DND-41 (cell line): ENCODE data around the gene MAP1LC3C.

Source experiments
- ATAC-seq: fragments of 200-7000 bp; cut with Tn5 transposase; 3 replicates; pipeline ENCODE4 v1.9.1; 2021; ENCODE audit warnings: low read depth; ENCODE audit not compliant: insufficient read depth
- DNase-seq: peaks from one replicate; pipeline ENCODE4 v3.0.0-alpha.2; 2020
- H2AFZ ChIP-seq: 2 replicates; pipeline ENCODE4 v1.6.0; 2012; ENCODE audit warnings: low read depth, low read length
- H3K27ac ChIP-seq: 2 replicates; pipeline ENCODE4 v1.5.1; 2012; ENCODE audit warnings: low read length, inconsistent platforms
- H3K27me3 ChIP-seq: fragments of 200-600 bp; sonication (generic); 2 replicates; pipeline ENCODE4 v1.6.0; 2012; ENCODE audit warnings: low read length, mild to moderate bottlenecking, inconsistent platforms; ENCODE audit not compliant: insufficient read depth, poor library complexity
- H3K36me3 ChIP-seq: 2 replicates; pipeline ENCODE4 v1.5.1; 2012; ENCODE audit warnings: low read length, inconsistent platforms; ENCODE audit not compliant: insufficient read depth
- H3K4me1 ChIP-seq: 2 replicates; pipeline ENCODE4 v1.5.1; 2012; ENCODE audit warnings: mild to moderate bottlenecking, low read length; ENCODE audit not compliant: insufficient read depth
- H3K4me2 ChIP-seq: 2 replicates; pipeline ENCODE4 v1.6.0; 2012; ENCODE audit warnings: mild to moderate bottlenecking, moderate library complexity, low read length, inconsistent platforms; ENCODE audit not compliant: insufficient read depth
- H3K4me3 ChIP-seq, 2 experiments: fragments of 200-600 bp in 1 of 2; shearing (Covaris generic) in 1 of 2; 2 replicates each; pipeline ENCODE4 v1.5.1; 2012 to 2016; ENCODE audit warnings: inconsistent platforms in 2 of 2, low read length in 2 of 2, mild to moderate bottlenecking in 2 of 2, low read depth in 1 of 2, moderate library complexity in 1 of 2
- H3K79me2 ChIP-seq: 2 replicates; pipeline ENCODE4 v1.6.0; 2012; ENCODE audit warnings: low read length, inconsistent platforms; ENCODE audit not compliant: insufficient read depth
- H3K9ac ChIP-seq: 2 replicates; pipeline ENCODE4 v1.6.0; 2012; ENCODE audit warnings: low read depth, mild to moderate bottlenecking, inconsistent platforms, low read length, moderate library complexity
- H3K9me3 ChIP-seq: 2 replicates; pipeline ENCODE4 v1.5.1; 2012; ENCODE audit warnings: low read length, moderate library complexity, mild to moderate bottlenecking, inconsistent platforms; ENCODE audit not compliant: insufficient read depth, severe bottlenecking
- H4K20me1 ChIP-seq: 2 replicates; pipeline ENCODE4 v1.6.0; 2012; ENCODE audit warnings: low read length; ENCODE audit not compliant: insufficient read depth
- EZH2 ChIP-seq: IDR thresholded peaks from 3 replicates; pipeline ENCODE4 v1.6.1; 2012; ENCODE audit warnings: borderline replicate concordance, low read depth, mild to moderate bottlenecking, moderate library complexity, low read length, inconsistent platforms; ENCODE audit not compliant: severe bottlenecking
- TF ChIP-seq, protein P1 (sequence below): IDR thresholded peaks from 2 replicates; pipeline ENCODE4 v1.5.1; 2012; ENCODE audit warnings: borderline replicate concordance, low read length, moderate library complexity, mild to moderate bottlenecking; ENCODE audit not compliant: poor library complexity, severe bottlenecking; ENCODE audit errors: extremely low read depth

MAP1LC3C gene

DNA sequence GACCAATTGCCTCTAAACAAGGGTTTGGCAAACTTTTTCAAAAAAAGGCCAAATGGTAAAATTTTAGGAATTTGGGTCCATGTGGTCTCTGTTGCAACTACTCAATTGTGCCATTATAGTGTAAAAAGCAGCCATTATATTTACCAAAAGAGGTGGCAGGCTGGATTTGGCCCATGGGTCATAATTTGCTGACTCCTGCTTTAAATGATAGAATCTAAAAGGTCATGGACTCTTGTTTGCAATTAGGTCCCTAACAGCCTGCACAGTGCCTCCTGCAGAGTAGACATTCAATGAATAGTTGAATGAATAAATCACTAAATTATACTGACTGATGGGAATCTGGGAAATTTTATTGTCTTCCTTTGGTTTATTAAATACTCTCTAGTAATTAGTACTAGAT lies 35.2 kb downstream of the MAP1LC3C start:
- Histone ChIP-seq H3K36me3 (no peaks in the 10 kb centered on the region), H3K79me2 (no peaks in the 10 kb centered on the region), H3K27me3 (no peaks in the 10 kb centered on the region), H3K9me3 (no peaks in the 10 kb centered on the region), H3K9ac (no peak overlapping the region), H3K4me1 (no peaks in the 10 kb centered on the region), H3K27ac (no peak overlapping the region), H3K4me3 (no peak overlapping the region), H3K4me2 (no peak overlapping the region), H2AFZ (no peak overlapping the region), H4K20me1 (no peaks in the 10 kb centered on the region)
- DNase-seq (no peak), ATAC-seq (no peak)
- TF ChIP-seq, protein P1, sequence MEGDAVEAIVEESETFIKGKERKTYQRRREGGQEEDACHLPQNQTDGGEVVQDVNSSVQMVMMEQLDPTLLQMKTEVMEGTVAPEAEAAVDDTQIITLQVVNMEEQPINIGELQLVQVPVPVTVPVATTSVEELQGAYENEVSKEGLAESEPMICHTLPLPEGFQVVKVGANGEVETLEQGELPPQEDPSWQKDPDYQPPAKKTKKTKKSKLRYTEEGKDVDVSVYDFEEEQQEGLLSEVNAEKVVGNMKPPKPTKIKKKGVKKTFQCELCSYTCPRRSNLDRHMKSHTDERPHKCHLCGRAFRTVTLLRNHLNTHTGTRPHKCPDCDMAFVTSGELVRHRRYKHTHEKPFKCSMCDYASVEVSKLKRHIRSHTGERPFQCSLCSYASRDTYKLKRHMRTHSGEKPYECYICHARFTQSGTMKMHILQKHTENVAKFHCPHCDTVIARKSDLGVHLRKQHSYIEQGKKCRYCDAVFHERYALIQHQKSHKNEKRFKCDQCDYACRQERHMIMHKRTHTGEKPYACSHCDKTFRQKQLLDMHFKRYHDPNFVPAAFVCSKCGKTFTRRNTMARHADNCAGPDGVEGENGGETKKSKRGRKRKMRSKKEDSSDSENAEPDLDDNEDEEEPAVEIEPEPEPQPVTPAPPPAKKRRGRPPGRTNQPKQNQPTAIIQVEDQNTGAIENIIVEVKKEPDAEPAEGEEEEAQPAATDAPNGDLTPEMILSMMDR = no peak

DNA sequence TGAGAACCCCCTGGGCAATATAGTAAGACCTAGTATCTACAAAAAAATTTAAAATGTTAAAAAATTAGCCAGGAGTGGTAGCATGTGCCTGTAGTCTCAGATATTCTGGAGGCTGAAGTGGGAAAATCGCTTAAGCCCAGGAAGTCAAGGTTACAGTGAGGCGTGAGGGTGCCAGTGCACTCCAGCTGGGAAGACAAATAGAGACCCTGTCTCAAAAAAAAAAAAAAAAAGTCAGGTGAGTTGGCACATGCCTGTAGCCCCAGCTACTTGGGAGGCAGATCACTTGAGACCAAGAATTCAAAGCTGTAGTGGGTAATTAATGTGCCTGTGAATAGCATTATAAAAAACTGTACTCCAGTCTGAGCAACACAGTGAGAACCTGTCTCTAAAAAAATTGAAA lies 36.7 kb downstream of the MAP1LC3C start:
- TF ChIP-seq, protein P1 = no peak
- no peak for TF ChIP-seq EZH2
- DNase-seq (no peak), ATAC-seq (no peak)
- H3K4me1 ChIP-seq = no peaks in the 10 kb centered on the region
- no peak overlapping the region for H3K27ac ChIP-seq
- no peaks in the 10 kb centered on the region for H4K20me1 ChIP-seq
- H3K27me3 ChIP-seq = no peaks in the 10 kb centered on the region
- no peaks in the 10 kb centered on the region for H3K79me2 ChIP-seq
- no peak overlapping the region for H3K9ac ChIP-seq
- no peaks in the 10 kb centered on the region for H3K36me3 ChIP-seq
- no peak overlapping the region for H2AFZ ChIP-seq
- no peaks in the 10 kb centered on the region for H3K9me3 ChIP-seq
- no peak overlapping the region for H3K4me3 ChIP-seq
- no peak overlapping the region for H3K4me2 ChIP-seq

DNA sequence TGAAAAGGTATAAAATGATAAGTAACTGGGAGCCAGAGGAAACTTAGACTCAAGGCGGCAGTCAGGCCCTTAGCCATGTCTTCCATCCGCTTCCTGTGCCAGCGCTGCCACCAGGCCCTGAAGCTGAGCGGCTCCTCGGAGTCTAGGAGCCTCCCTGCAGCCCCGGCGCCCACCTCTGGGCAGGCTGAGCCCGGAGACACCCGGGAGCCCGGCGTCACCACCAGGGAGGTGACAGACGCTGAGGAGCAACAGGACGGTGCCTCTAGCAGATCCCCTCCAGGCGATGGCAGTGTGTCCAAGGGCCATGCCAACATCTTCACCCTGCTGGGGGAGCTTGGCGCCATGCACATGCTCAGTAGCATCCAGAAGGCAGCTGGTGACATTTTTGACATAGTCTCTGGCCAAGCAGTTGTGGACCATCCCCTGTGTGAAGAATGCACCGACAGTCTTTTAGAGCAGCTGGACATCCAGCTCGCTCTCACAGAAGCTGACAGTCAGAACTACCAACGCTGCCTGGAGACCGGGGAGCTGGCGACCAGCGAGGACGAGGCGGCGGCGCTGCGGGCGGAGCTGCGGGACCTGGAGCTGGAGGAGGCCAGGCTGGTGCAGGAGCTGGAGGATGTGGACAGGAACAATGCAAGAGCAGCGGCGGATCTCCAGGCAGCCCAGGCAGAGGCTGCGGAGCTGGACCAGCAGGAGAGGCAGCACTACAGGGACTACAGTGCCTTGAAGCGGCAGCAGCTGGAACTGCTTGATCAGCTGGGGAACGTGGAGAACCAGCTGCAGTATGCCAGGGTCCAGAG lies 41.0 kb downstream of the MAP1LC3C start, which contains the start of gene BECN2:
BECN2 (plus strand) TSS at position 76 of the 803 bp plus-strand sequence; CDS start at position 76, 0 bp downstream.
- Histone ChIP-seq H3K9me3 (no peaks in the 10 kb centered on the region), H3K27me3 (no peaks in the 10 kb centered on the region), H3K4me2 (no peak within 1 kb of the TSS), H3K4me1 (no peaks in the 10 kb centered on the region), H3K4me3 (no peak within 1 kb of the TSS), H2AFZ (no peak within 1 kb of the TSS), H3K36me3 (no peaks in the 10 kb centered on the region), H3K79me2 (no peaks in the 10 kb centered on the region), H3K27ac (no peak within 1 kb of the TSS), H4K20me1 (no peaks in the 10 kb centered on the region), H3K9ac (no peak within 1 kb of the TSS)
- ATAC-seq (no peak), DNase-seq (no peak)
- TF ChIP-seq, protein P1 = no peak
- TF ChIP-seq EZH2 = no peak
